IMR-90 (cell line): ENCODE results near the gene TEDC2.

Experiments
- POLR2A ChIP-seq: IDR thresholded peaks from 2 replicates; pipeline ENCODE4 v1.6.1; 2012; ENCODE audit warnings: mild to moderate bottlenecking, low read depth, low read length
- RAD21 ChIP-seq: IDR thresholded peaks from 2 replicates; pipeline ENCODE4 v1.6.1; 2012; ENCODE audit warnings: low read length, improper control_type of control experiment
- TF ChIP-seq, protein P1 (sequence below): conservative IDR thresholded peaks from 2 replicates; pipeline ENCODE4 v1.5.1; 2012; ENCODE audit warnings: mild to moderate bottlenecking, low read depth, low read length, improper control_type of control experiment

- TF ChIP-seq RAD21: no peak
- TF ChIP-seq POLR2A: no peak
- TF ChIP-seq, protein P1, sequence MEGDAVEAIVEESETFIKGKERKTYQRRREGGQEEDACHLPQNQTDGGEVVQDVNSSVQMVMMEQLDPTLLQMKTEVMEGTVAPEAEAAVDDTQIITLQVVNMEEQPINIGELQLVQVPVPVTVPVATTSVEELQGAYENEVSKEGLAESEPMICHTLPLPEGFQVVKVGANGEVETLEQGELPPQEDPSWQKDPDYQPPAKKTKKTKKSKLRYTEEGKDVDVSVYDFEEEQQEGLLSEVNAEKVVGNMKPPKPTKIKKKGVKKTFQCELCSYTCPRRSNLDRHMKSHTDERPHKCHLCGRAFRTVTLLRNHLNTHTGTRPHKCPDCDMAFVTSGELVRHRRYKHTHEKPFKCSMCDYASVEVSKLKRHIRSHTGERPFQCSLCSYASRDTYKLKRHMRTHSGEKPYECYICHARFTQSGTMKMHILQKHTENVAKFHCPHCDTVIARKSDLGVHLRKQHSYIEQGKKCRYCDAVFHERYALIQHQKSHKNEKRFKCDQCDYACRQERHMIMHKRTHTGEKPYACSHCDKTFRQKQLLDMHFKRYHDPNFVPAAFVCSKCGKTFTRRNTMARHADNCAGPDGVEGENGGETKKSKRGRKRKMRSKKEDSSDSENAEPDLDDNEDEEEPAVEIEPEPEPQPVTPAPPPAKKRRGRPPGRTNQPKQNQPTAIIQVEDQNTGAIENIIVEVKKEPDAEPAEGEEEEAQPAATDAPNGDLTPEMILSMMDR: no peak
Observed at GRCh38 chr16:2439598-2439997, 20.3 kb upstream of the TEDC2 start.
